Measurements from ENCODE around the gene ZC4H2. TPM values are rescaled to one million over a fixed set of nuclear protein-coding genes. Genes with fewer than 3 reads are reported as not detected.
A peak's percentile ranks its signal among the peaks of the same experiment; 100 is the strongest.

Gene ZC4H2
- total RNA-seq, 6 experiments from 2014 or later: 5.4 to 7.5 (median 6.4) TPM

DNA sequence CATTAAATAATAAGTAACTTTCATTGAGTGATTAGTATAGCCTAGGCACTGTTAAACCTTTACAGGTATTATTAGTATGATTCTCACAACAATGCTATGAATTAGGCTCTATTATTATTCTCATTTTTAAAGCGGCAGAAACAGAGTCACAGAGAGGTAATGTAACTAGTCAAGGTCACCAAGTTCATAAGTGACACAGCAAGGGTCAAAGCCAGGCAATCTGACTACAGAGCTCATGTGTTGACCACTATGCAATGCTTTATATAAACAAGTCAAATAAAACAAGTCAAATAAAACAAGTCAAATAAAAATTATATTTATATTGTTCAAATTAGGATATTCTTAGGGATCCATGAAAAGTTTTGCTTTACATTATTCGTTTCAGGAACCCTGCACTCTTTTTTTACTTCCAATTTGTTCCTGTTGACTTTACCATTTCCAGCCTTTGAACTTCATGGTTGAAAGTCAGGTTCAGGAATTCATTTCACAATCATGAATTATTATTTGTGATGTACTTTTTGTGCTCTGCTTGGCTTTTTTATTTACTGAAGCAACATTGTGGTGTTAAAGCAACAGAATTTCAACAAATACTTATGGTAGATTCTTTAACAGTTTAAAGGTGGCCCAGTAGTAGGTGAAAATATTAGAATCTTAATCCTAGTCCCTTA, 18.0 kb upstream of the ZC4H2 start:
- Mint-ChIP-seq H3K9me3 (no peaks in the 10 kb centered on the region), H3K4me3 (no peak overlapping the region), H3K27ac (no peak overlapping the region)

GRCh38 chrX:64977830-64978229, 1.6 kb upstream of the ZC4H2 start:
- no peaks in the 10 kb centered on the region for H3K36me3 Mint-ChIP-seq (ENCODE audit: low read depth)
- 0 out of 2 replicates have a peak, but pooled peaks cover 4% of the 10 kb centered on the region for H3K4me1 Mint-ChIP-seq (ENCODE audit: low read depth)
- H3K9me3 Mint-ChIP-seq: no peaks in the 10 kb centered on the region
- peaks cover 2% of the 10 kb centered on the region for H3K27me3 Mint-ChIP-seq (ENCODE audit: insufficient read depth)
- TF ChIP-seq CTCF (IDR thresholded peaks at IDR 0.05): no peak
- H3K4me3 Mint-ChIP-seq: no peak overlapping the region
- H3K27ac Mint-ChIP-seq: no peak overlapping the region
- DNase-seq: peak; percentile 1

More for the DNA sequence above, 18.0 kb upstream of the ZC4H2 start:
- Mint-ChIP-seq H3K36me3 (ENCODE audit: low read depth) (no peaks in the 10 kb centered on the region), H3K27me3 (ENCODE audit: insufficient read depth) (no peaks in the 10 kb centered on the region; the same call in 1 of the 2 replicates), H3K4me1 (ENCODE audit: low read depth) (no peaks in the 10 kb centered on the region)
- TF ChIP-seq CTCF (IDR thresholded peaks at IDR 0.05): no peak
- DNase-seq: no peak

DNA sequence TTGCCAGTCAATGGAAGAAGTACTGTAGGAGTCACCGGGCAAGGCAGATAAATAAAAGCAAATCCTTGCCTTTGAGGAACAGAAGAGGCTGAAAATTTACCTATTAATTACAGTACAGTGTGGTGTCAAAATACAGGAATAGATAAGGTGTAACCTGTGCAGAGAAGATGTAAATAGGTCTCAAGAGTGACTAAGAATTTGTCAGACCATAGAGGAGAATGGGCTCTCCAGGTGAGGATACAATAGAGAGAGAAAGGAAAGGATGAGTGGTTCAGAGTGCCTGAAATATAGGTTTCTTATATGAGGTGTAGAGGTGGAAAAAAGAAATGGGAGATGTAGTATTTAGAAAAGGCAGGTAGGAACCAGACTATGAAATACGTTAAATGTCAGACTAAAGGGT, 801 bp upstream of the ZC4H2 start:
- no peaks in the 10 kb centered on the region for H3K9me3 Mint-ChIP-seq
- H3K4me1 Mint-ChIP-seq (ENCODE audit: low read depth): 0 out of 2 replicates have a peak, but pooled peaks cover 4% of the 10 kb centered on the region
- H3K27ac Mint-ChIP-seq: no peak overlapping the region
- no peak for DNase-seq
- peaks cover 2% of the 10 kb centered on the region for H3K27me3 Mint-ChIP-seq (ENCODE audit: insufficient read depth)
- TF ChIP-seq CTCF (IDR thresholded peaks at IDR 0.05): no peak
- H3K4me3 Mint-ChIP-seq: peak overlapping the region; percentile 97
- H3K36me3 Mint-ChIP-seq (ENCODE audit: low read depth): no peaks in the 10 kb centered on the region

DNA sequence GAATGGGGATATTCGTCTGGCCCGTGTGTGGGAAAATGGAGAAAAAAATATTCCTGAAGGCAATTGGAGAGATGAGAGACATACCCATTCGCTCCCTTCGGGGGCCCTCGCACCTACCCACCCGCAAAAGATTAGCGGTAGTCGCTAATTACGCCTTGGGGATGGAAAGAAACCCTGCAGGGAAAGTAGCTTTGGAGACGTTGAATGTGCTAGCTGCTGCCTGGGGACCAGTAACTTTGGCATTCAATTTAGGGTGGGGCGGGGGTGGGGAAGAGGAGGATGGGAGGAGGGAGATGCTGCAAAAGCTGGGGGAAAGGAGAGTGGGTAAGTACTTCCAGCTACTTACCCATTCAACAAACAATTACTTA, 407 bp upstream of the ZC4H2 start:
- H3K4me3 Mint-ChIP-seq: peak overlapping the region; percentile 97
- no peak overlapping the region for H3K27ac Mint-ChIP-seq
- TF ChIP-seq CTCF (IDR thresholded peaks at IDR 0.05): no peak
- no peaks in the 10 kb centered on the region for H3K9me3 Mint-ChIP-seq
- 0 out of 2 replicates have a peak, but pooled peaks cover 4% of the 10 kb centered on the region for H3K4me1 Mint-ChIP-seq (ENCODE audit: low read depth)
- no peaks in the 10 kb centered on the region for H3K36me3 Mint-ChIP-seq (ENCODE audit: low read depth)
- DNase-seq: no peak
- peaks cover 2% of the 10 kb centered on the region for H3K27me3 Mint-ChIP-seq (ENCODE audit: insufficient read depth)

DNA sequence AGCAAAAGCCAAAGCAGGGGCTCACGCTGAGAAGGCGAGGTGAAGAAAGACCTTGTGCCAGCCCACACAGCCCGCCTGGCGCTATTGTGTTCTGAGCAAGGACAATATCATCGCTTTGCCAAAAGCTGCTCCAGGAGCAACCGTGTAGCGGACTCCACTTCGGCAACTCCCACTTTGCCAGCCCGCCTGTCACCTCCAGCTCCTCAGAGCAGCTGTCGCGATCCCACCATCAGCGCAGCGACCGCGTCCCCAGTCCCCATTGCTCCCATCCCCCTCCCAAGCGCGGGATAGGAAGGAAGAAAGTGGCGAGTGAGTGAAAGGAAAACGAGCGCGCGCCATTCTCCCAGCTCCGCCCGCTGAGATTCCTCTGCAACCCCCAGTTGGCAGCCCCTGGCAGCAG, 759 bp downstream of the ZC4H2 start:
- no peak for TF ChIP-seq CTCF (IDR thresholded peaks at IDR 0.05)
- H3K36me3 Mint-ChIP-seq (ENCODE audit: low read depth): no peaks in the 10 kb centered on the region
- no peaks in the 10 kb centered on the region for H3K9me3 Mint-ChIP-seq
- H3K27ac Mint-ChIP-seq: peak overlapping the region; percentile 48; the same call in 1 of the 2 replicates
- peak overlapping the region; percentile 97 for H3K4me3 Mint-ChIP-seq
- peaks cover 2% of the 10 kb centered on the region for H3K27me3 Mint-ChIP-seq (ENCODE audit: insufficient read depth)
- DNase-seq: no peak
- H3K4me1 Mint-ChIP-seq (ENCODE audit: low read depth): 0 out of 2 replicates have a peak, but pooled peaks cover 4% of the 10 kb centered on the region

Measured in HFFc6 (cell line).